Endothelial cell of umbilical vein (primary cell): ENCODE measurements around the gene MISFA. TPM values are rescaled to one million over a fixed set of nuclear protein-coding genes. Genes with fewer than 3 reads are reported as not detected.

Experiments used
- BruUV-seq: library from RNA; stranded (reverse); fragments of 400-500 nt; replicated peaks from 2 replicates; lab custom pipeline; 2021; lab: Mats Ljungman, UMichigan
- CTCF ChIA-PET: fragments of 300-600, 350-600 bp; sonication (Branson Sonifier 250); formaldehyde crosslinking; loops from one replicate; lab custom pipeline; 2021; ENCODE audit warnings: antibody characterized with exemption, inconsistent platforms; lab: Charles Lee
- POLR2A ChIA-PET: fragments of 300-600, 350-600 bp; sonication (Branson Sonifier 250); formaldehyde crosslinking; loops from one replicate; lab custom pipeline; 2021; ENCODE audit warnings: antibody characterized with exemption, inconsistent platforms; lab: Charles Lee
- DNase-seq: peaks from one replicate; pipeline ENCODE4 v3.0.0-alpha.2; 2011; ENCODE audit warnings: low read depth, low spot score
- FAIRE-seq: peaks from 2 replicates; lab custom pipeline; 2011; peaks lifted over from hg19 to GRCh38; lab: Jason Lieb, UNC
- H2AFZ ChIP-seq: 2 replicates; pipeline ENCODE4 v1.6.0; 2012; ENCODE audit warnings: low read depth, low read length, control low read depth, inconsistent platforms
- H3K27ac ChIP-seq: 2 replicates; pipeline ENCODE4 v1.5.1; 2011; ENCODE audit warnings: low read depth, mild to moderate bottlenecking, control low read depth, low read length, moderate library complexity; ENCODE audit not compliant: insufficient read depth
- H3K27me3 ChIP-seq, 2 experiments: 2 replicates each; pipeline versions ENCODE4 v1.6.0 to v1.6.1; 2011; ENCODE audit warnings: low read length in 2 of 2, mixed read lengths in 1 of 2; ENCODE audit not compliant: control insufficient read depth in 2 of 2, insufficient read depth in 2 of 2
- H3K36me3 ChIP-seq, 2 experiments: 2 replicates in 1 of 2; 3 replicates in 1 of 2; pipeline ENCODE4 v1.5.1; 2011; ENCODE audit warnings: low read length in 2 of 2, mild to moderate bottlenecking in 1 of 2, moderate library complexity in 1 of 2; ENCODE audit not compliant: control insufficient read depth in 2 of 2, insufficient read depth in 2 of 2; ENCODE audit errors: extremely low read depth in 1 of 2
- H3K4me1 ChIP-seq: 3 replicates; pipeline ENCODE4 v1.5.1; 2011; ENCODE audit warnings: mild to moderate bottlenecking, low read length; ENCODE audit not compliant: control insufficient read depth, insufficient read depth; ENCODE audit errors: extremely low read depth
- H3K4me2 ChIP-seq: 2 replicates; pipeline ENCODE4 v1.6.1; 2011; ENCODE audit warnings: low read length, control low read depth, mixed read lengths; ENCODE audit not compliant: insufficient read depth
- H3K4me3 ChIP-seq, 3 experiments: fragments of 200-600 bp in 1 of 3; sonication (generic), shearing (Covaris generic) in 1 of 3; replicated peaks in 1 of 3; 2 replicates each; pipeline ENCODE4 v1.5.1; 2011 to 2016; ENCODE audit warnings: control low read depth in 3 of 3, low read length in 3 of 3, mild to moderate bottlenecking in 2 of 3, inconsistent platforms in 1 of 3, low read depth in 1 of 3, moderate library complexity in 1 of 3; ENCODE audit not compliant: insufficient read depth in 1 of 3
- H3K79me2 ChIP-seq: 2 replicates; pipeline ENCODE4 v1.6.0; 2012; ENCODE audit warnings: low read length, inconsistent platforms; ENCODE audit not compliant: control insufficient read depth, insufficient read depth
- H3K9ac ChIP-seq: replicated peaks from 2 replicates; pipeline ENCODE3; 2011; ENCODE audit warnings: low read length, control low read depth; ENCODE audit not compliant: insufficient read depth; ENCODE audit errors: extremely low read depth
- H3K9me1 ChIP-seq: replicated peaks from 3 replicates; pipeline ENCODE4 v1.6.0; 2011; ENCODE audit warnings: mild to moderate bottlenecking, low read length; ENCODE audit not compliant: control insufficient read depth, insufficient read depth; ENCODE audit errors: extremely low read depth
- H3K9me3 ChIP-seq: replicated peaks from 2 replicates; pipeline ENCODE4 v1.5.1; 2012; ENCODE audit warnings: low read length, inconsistent platforms; ENCODE audit not compliant: control insufficient read depth, insufficient read depth
- H4K20me1 ChIP-seq: replicated peaks from 2 replicates; pipeline ENCODE3; 2011; ENCODE audit warnings: mild to moderate bottlenecking, low read length; ENCODE audit not compliant: control insufficient read depth, insufficient read depth; ENCODE audit errors: extremely low read depth
- EZH2 ChIP-seq: IDR thresholded peaks from 2 replicates; pipeline ENCODE4 v1.6.1; 2012; ENCODE audit warnings: borderline replicate concordance, low read depth, mild to moderate bottlenecking, moderate library complexity, low read length, inconsistent platforms; ENCODE audit not compliant: severe bottlenecking
- FOS ChIP-seq: IDR thresholded peaks from 2 replicates; pipeline ENCODE4 v1.6.1; 2011; ENCODE audit warnings: mild to moderate bottlenecking, low read length, moderate library complexity, borderline replicate concordance; ENCODE audit not compliant: insufficient read depth
- GATA2 ChIP-seq: IDR thresholded peaks from 2 replicates; pipeline ENCODE4 v1.7.0; 2011; ENCODE audit warnings: low read depth, mild to moderate bottlenecking, moderate library complexity, mixed read lengths, low read length; ENCODE audit not compliant: insufficient read length, insufficient read depth
- JUN ChIP-seq: IDR thresholded peaks from 2 replicates; pipeline ENCODE4 v1.6.1; 2011; ENCODE audit warnings: borderline replicate concordance, low read depth; ENCODE audit not compliant: insufficient read length, insufficient read depth
- MAX ChIP-seq: IDR thresholded peaks from 2 replicates; pipeline ENCODE4 v1.6.1; 2011; ENCODE audit not compliant: insufficient read depth, insufficient read length
- MYC ChIP-seq: IDR thresholded peaks from one replicate; pipeline ENCODE4 v1.6.1; 2011; ENCODE audit warnings: mild to moderate bottlenecking, low read depth, low read length
- POLR2A ChIP-seq: IDR thresholded peaks from 2 replicates; pipeline ENCODE4 v1.6.1; 2012; ENCODE audit warnings: low read depth, mild to moderate bottlenecking, control low read depth, low read length
- POLR2AphosphoS5 ChIP-seq: IDR thresholded peaks from 2 replicates; pipeline ENCODE4 v1.6.1; 2012; ENCODE audit warnings: low read depth, mild to moderate bottlenecking, control low read depth, low read length, moderate library complexity; ENCODE audit not compliant: insufficient read depth
- dilution Hi-C: fragments of 300-500 bp; cut with MboI; formaldehyde crosslinking; loops from one replicate; pipeline ENCODE4 v1.15.0; 2019; ENCODE audit warnings: low sequenced_read_pairs; ENCODE audit not compliant: extremely low pct_ligation_motif_present
- intact Hi-C: fragments of 100-400 bp; cut with micrococcal nuclease; formaldehyde crosslinking; loops from one replicate; pipeline ENCODE4 v1.10.0; 2022
- polyA plus RNA-seq, 4 experiments: library from polyadenylated mRNA; depleted of rRNA in 3 of 4; stranded (reverse) in 3 of 4; unstranded in 1 of 4; fragments of >200 nt; gene quantifications; 2 replicates each; pipeline versions ENCODE4 v1.2.1 to v1.2.3, GENCODE V29; 2011 to 2012; ENCODE audit warnings: missing spikeins in 1 of 4
- total RNA-seq: library from RNA; stranded (reverse); gene quantifications from 2 replicates; pipeline ENCODE4 v1.2.3, GENCODE V29; 2021
- TF ChIP-seq, protein P1 (sequence below), 2 donors: IDR thresholded peaks; 1 replicate in 1 of 2; 2 replicates in 1 of 2; pipeline ENCODE4 v1.5.1; 2011; ENCODE audit warnings: low read length in 2 of 2, mild to moderate bottlenecking in 2 of 2, moderate library complexity in 2 of 2, control low read depth in 1 of 2, inconsistent platforms in 1 of 2, low read depth in 1 of 2; ENCODE audit not compliant: insufficient read depth in 1 of 2; ENCODE audit errors: extremely low read depth in 1 of 2

MISFA gene
- total and polyA plus RNA-seq, 2 donors (not counting 3 experiments of a cell fraction or from before 2014, with no cell fraction given): 1.4 to 3.6 TPM

- no peak overlapping the region for H3K4me2 ChIP-seq
- H3K9me3 ChIP-seq: no peaks in the 10 kb centered on the region
Measured at GRCh38 chr11:18614667-18615066, 15.1 kb downstream of the MISFA start.

More at GRCh38 chr11:18614667-18615066, 15.1 kb downstream of the MISFA start:
- no peaks in the 10 kb centered on the region for H3K9me1 ChIP-seq
- H3K27me3 ChIP-seq: no peaks in the 10 kb centered on the region
- H4K20me1 ChIP-seq: peaks cover 3% of the 10 kb centered on the region
- ChIA-PET POLR2A (no interaction called here), CTCF (interaction anchor here (1.2 to 2.1 kb wide), 3 partner anchors 10 to 14 kb away, joined by 3 to 9 read pairs (median 3); no protein-coding TSS in a partner anchor)
- no peak overlapping the region for H3K4me3 ChIP-seq
- H3K27ac ChIP-seq: no peak overlapping the region
- no peak overlapping the region for H2AFZ ChIP-seq
- DNase-seq (no peak), FAIRE-seq (no peak)
- no peak for TF ChIP-seq POLR2AphosphoS5
- no peak for TF ChIP-seq MAX
- TF ChIP-seq, protein P1, sequence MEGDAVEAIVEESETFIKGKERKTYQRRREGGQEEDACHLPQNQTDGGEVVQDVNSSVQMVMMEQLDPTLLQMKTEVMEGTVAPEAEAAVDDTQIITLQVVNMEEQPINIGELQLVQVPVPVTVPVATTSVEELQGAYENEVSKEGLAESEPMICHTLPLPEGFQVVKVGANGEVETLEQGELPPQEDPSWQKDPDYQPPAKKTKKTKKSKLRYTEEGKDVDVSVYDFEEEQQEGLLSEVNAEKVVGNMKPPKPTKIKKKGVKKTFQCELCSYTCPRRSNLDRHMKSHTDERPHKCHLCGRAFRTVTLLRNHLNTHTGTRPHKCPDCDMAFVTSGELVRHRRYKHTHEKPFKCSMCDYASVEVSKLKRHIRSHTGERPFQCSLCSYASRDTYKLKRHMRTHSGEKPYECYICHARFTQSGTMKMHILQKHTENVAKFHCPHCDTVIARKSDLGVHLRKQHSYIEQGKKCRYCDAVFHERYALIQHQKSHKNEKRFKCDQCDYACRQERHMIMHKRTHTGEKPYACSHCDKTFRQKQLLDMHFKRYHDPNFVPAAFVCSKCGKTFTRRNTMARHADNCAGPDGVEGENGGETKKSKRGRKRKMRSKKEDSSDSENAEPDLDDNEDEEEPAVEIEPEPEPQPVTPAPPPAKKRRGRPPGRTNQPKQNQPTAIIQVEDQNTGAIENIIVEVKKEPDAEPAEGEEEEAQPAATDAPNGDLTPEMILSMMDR (IDR thresholded peaks at IDR 0.05; ENCODE audit: extremely low read depth in 1 of 2, insufficient read depth in 1 of 2, low read depth in 1 of 2, low read length in 2 of 2): no peak
- TF ChIP-seq FOS: no peak
- TF ChIP-seq EZH2: no peak
- no peak for TF ChIP-seq GATA2
- TF ChIP-seq POLR2A: no peak
- no peak for TF ChIP-seq JUN
- no peak for TF ChIP-seq MYC
- peaks cover 5% of the 10 kb centered on the region for H3K4me1 ChIP-seq
- H3K79me2 ChIP-seq: peaks cover 27% of the 10 kb centered on the region
- no TSS peak for BruUV-seq
- H3K9ac ChIP-seq: no peak overlapping the region
- intact Hi-C loops (no loop called here), dilution Hi-C loops (no loop called here)
- peaks cover 10 to 17% of the 10 kb centered on the region in 2 experiments for H3K36me3 ChIP-seq
